ENCODE results near the gene POLE. TPM values are rescaled to one million over a fixed set of nuclear protein-coding genes. Genes with fewer than 3 reads are reported as not detected.

The POLE gene
- total and polyA plus RNA-seq, 10 of the 15 experiments (the other 5 are each of a cell fraction or from before 2014, with no cell fraction given), result 2.3 to 103 (median 37.1) TPM

DNA sequence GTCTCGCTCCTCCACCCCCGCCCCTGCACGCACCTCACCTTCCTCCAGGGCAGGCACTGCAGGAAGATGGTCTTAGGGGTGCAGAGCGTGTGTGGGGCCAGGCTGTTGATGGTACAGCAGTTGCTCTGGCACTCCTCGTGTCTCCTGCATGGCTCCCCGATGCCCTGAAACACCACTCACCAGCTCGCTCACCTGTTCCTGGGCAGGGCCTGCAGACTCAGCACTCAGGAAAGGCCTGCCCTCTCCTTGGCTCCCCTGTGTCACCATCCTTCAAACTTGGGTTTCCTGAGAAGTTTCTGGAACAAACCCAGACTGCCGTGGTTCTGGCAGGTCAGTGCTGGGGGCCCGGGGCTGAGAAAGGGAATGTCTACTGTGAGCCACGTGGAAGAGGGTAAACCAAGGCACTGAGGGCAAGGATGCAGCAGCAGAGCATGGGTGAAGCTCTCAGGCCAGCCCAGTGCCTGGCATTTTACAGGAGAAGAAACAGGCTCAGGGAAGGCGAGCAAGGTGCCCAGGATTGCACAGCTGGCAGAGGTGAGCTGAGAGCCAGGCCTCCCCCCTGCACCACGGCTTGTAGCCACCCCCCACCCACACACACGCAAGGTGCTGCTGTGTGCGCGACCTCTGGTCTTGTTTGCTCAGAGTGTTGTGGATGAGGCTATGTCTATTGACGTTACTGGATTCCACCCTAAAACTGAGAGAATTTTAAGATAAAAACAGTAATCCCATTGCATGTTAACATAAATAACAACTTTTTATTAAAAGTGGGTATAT is 82.3 kb downstream of the POLE start:
- Histone ChIP-seq H3K4me2 (ENCODE audit: control insufficient read depth, insufficient read depth) (no peak overlapping the region), H2AFZ (ENCODE audit: control insufficient read depth, low read depth, low read length) (no peak overlapping the region), H3K4me3 (no peak overlapping the region), H3K27ac (ENCODE audit: control insufficient read depth, insufficient read depth) (no peak overlapping the region), H3K9me3 (replicated peaks; ENCODE audit: control insufficient read depth, insufficient read depth, low read length) (no peaks in the 10 kb centered on the region), H3K4me1 (ENCODE audit: control insufficient read depth, insufficient read depth, low read length) (no peaks in the 10 kb centered on the region), H3K36me3 (ENCODE audit: control insufficient read depth in 2 of 2, insufficient read depth in 2 of 2, low read length in 1 of 2) (no peaks in the 10 kb centered on the region), H3K9ac (ENCODE audit: control insufficient read depth, insufficient read depth, low read length) (no peak overlapping the region), H4K20me1 (ENCODE audit: control insufficient read depth, insufficient read depth) (no peaks in the 10 kb centered on the region), H3K27me3 (replicated peaks in 1 of 2; ENCODE audit: control insufficient read depth in 2 of 2, insufficient read depth in 2 of 2, low read length in 1 of 2) (peaks cover 0 to 2% of the 10 kb centered on the region in 2 experiments; a peak in 2 of 4 replicates), H3K79me2 (ENCODE audit: control insufficient read depth, insufficient read depth, low read length) (no peaks in the 10 kb centered on the region)
- ChIA-PET POLR2A (no interaction called here), SMC1A (ENCODE audit: uncharacterized antibody, unreplicated experiment) (no interaction called here), RAD21 (ENCODE audit: unreplicated experiment) (no interaction called here), CTCF (no interaction called here)
- DNase-seq (ENCODE audit: low read depth, low spot score) (no peak), FAIRE-seq (no peak), ATAC-seq (no peak)
- WGBS (ENCODE audit: insufficient coverage, insufficient replicate concordance, low lambda C conversion rate, missing lambda C conversion rate), result 36% methylated on average over 16 of the region's 16 CpGs
- intact Hi-C loops (cut with micrococcal nuclease; ENCODE audit: unreplicated experiment), result no loop called here
- in situ Hi-C loops (cut with MboI), result no loop called here
- TF ChIP-seq RAD21 (IDR thresholded peaks at IDR 0.05; ENCODE audit: insufficient read depth, low read depth, low read length), result no peak
- no peak for TF ChIP-seq RBBP5 (conservative IDR thresholded peaks at IDR 0.05)
- no peak for TF ChIP-seq TCF7 (IDR thresholded peaks at IDR 0.05; ENCODE audit: borderline replicate concordance)
- no peak for TF ChIP-seq CHD2 (IDR thresholded peaks at IDR 0.05; ENCODE audit: borderline replicate concordance, low read depth, low read length)
- TF ChIP-seq, protein P1, sequence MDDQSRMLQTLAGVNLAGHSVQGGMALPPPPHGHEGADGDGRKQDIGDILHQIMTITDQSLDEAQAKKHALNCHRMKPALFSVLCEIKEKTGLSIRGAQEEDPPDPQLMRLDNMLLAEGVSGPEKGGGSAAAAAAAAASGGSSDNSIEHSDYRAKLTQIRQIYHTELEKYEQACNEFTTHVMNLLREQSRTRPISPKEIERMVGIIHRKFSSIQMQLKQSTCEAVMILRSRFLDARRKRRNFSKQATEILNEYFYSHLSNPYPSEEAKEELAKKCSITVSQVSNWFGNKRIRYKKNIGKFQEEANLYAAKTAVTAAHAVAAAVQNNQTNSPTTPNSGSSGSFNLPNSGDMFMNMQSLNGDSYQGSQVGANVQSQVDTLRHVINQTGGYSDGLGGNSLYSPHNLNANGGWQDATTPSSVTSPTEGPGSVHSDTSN (IDR thresholded peaks at IDR 0.05; ENCODE audit: insufficient replicate concordance, low read depth, low read length), result no peak
- TF ChIP-seq BMI1 (IDR thresholded peaks at IDR 0.05; ENCODE audit: borderline replicate concordance), result no peak
- no peak for TF ChIP-seq EED (IDR thresholded peaks at IDR 0.05; ENCODE audit: low read depth)
- TF ChIP-seq NFYA (IDR thresholded peaks at IDR 0.05; ENCODE audit: borderline replicate concordance, low read depth, low read length), result no peak
- TF ChIP-seq BRCA1 (IDR thresholded peaks at IDR 0.05; ENCODE audit: low read depth, low read length), result no peak
- TF ChIP-seq RCOR1 (conservative IDR thresholded peaks at IDR 0.05; ENCODE audit: low read depth, low read length), result no peak
- TF ChIP-seq IKZF2 (IDR thresholded peaks at IDR 0.05), result no peak
- no peak for TF ChIP-seq HDGF (IDR thresholded peaks at IDR 0.05)
- TF ChIP-seq POU2F2 (IDR thresholded peaks at IDR 0.05; ENCODE audit: borderline replicate concordance, low read depth, low read length), result no peak
- no peak for TF ChIP-seq PAX5 (IDR thresholded peaks at IDR 0.05; ENCODE audit: borderline replicate concordance, low read depth, low read length)
- TF ChIP-seq JUNB (IDR thresholded peaks at IDR 0.05), result no peak
- TF ChIP-seq BHLHE40 (IDR thresholded peaks at IDR 0.05; ENCODE audit: borderline replicate concordance in 1 of 2, low read depth in 2 of 2, low read length in 1 of 2), result no peak
- no TSS peak for BruUV-seq (replicated peaks)

All from GM12878 (cell line).